HPDE6-E6E7 (cell line): ENCODE results near the gene EFCAB11.

ENCODE experiments used
- DNase-seq: peaks from one replicate; pipeline ENCODE4 v3.0.0; 2011; ENCODE audit warnings: missing footprints; ENCODE audit errors: extremely low spot score

The EFCAB11 gene

DNA sequence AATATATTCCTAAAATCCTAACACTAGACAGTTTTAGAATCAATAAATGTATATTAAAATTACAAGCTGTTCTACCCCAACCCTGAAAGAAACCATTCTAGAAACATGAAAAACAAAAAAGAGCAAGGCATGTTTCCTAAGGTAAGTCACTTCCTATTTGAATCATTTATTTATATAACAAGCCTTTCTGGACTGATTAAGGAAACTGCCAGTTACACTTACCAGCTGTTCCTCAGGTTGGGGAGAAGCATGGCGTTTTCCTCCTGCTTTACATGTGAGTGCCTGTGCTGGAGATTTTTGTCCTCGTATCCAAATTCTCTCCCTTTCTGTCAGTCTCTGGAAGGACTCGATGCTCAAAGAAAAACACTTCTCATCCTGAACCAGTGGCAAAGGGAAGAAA, 183.3 kb downstream of the EFCAB11 start:
- DNase-seq: no peak

DNA sequence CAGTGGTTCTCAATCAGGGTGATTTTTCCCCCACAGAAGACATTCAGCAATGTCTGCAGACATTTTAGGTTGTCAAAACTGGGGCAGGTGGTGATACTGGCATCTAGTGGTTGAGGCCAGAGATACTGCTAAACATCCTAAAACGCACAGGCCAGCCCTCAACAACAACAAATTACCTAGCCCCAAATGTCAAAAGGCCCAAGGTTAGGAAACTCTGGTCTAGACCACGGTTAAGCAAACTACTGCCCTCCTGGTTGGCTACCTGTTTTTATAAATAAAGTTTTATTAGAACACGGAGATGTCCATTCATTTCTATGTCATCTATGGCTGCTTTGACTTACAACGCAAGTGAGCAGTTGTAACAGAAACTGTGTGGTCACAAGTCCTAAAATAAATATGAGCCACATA, 186.7 kb downstream of the EFCAB11 start:
- DNase-seq: no peak

DNA sequence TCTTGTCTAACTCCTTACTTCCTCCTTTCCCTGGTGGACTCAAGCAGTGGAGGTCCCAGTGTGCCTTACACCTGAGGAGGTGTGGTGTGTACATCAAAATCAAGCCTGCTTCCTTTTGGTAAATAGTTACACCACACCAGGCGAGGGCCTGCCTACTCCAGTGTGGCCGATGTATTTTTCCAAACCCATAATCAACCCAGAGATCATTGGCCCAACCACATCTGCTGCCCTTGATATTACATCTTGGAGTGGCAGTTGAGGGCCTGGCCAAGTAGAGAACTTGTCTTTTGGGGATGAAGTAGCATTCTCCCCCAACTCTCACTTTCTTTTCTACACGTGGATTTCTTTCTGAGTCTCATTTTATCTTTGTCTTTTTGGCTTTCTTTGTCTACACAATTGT, 187.4 kb downstream of the EFCAB11 start:
- DNase-seq: no peak

DNA sequence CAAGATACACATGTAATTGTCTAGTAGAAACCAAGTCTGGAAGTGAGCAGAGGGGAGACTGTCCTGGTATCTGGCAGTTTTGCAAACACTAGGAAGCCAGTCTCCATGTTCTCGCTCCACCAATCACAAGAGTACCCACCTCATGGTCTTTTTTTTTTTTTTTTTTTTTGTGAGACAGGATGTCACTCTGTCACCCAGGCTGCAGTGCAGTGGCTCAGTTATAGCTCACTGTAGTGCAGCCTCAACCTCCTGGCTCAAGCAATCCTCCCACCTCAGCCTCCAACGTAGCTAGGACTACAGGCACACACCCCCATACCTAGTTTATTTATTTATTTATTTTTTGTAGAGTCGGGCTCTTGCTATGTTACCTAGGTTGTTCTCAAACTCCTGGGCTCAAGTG, 189.2 kb downstream of the EFCAB11 start:
- DNase-seq: no peak

DNA sequence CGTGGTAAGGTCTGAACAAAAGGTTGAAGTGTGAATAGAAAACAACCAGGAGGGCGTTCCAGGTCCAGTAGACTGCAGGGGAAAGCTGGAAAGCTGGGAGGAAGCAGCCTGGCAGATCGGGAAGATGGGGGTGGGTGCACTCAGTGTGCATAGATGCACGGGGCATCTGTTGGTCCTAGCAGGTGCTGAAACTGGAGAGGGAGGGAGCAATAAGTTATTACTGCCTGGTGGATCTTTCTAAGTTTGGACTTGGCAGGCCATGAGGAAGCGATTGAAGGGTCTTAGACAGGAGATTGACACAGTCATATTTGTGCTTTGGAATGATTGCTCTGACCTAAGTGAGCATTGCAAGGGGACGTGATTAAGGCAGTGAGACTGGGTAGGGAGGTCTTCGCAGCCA, 194.4 kb downstream of the EFCAB11 start:
- DNase-seq: no peak

DNA sequence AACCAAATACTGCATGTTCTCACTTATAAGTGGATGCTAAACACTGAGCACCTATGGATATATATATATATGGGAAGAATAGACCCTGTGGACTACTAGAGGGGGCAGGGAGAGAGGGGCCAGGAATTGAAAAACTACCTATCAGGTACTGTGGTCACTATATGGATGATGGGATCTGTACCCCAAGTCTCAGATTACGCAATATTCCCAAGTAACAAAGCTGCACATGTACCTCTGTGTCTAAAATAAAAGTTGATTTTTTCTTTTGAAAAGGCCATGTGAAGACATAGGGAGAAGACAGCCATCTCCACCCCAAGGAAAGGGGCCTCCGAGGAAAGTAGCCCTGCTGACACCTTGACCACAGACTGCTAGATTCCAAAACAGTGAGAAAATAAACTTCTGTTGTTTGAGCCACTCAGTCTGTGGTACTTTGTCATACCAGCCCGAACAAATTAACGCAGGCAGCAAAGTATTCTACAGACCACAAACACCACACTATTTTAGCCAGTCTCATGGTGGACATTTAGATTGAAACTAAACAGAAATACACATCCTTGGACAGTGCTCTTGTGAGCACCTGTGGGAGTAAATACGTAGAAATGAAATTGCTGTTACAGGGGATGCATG, 197.1 kb downstream of the EFCAB11 start:
- no peak for DNase-seq

DNA sequence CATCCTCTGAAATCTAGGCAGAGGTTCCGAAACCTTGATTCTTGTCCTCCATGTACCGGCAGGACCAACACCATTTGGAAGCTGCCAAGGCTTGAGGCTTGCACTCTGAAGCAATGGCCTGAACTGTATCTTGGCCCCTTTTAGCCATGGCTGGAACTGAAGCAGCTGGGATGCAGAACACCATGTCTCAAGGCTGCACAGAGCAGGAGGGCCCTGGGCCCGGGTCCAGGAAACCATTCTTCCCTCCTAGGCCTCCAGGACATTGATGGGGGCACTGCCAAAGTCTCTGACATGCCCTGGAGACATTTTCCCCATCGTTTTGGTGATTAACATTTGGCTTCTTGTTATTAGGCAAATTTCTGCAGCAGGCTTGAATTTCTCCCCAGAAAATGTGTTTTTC, 198.7 kb downstream of the EFCAB11 start:
- DNase-seq: no peak

DNA sequence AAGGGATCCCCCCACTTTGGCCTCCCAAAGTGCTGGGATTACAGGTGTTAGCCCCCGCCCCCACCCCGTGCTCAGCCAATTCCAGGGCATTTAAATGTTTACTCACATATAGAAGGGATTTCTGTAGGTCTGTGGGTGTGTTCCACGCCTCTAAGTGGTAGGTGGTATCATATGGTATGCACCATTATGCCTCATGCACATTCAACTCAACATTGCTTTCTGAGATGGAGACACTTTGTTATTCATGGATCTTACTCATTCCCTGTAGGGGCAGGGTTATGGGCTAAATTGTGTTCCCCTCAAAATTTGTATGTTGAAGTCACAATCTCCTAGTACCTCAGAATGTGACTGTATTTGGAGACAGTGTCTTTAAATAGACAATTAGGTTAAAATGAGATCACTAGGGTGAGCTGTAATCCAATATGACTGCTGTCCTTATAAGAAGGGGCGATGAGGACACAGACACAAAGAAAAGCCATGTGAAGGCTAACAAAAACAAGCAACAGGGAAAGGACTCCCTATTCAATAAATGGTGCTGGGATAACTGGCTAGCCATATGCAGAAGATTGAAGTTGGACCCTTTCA, 200.6 kb downstream of the EFCAB11 start:
- no peak for DNase-seq

DNA sequence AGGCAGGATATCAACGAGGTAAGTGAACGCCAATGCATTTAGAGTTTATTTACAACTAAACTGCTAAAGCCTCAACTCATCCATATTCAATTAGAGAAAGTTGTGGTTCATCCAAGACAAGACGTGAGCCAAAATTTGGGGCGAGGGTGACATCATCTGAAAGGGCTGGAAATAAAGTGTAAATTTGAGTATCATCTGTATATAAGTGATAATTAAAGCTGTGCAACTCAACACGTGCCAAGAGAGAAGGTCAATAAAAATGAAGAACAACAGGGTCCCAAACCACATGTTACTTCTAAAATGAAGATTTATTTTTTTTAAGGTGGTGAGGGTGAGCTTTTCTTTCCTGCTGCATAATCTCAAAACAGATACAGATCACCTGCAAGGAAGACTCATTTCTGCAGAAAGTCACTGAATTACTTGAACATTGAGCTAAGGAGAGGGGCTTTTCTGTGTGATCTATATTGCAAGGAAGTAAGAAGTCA, 203.6 kb downstream of the EFCAB11 start:
- no peak for DNase-seq

DNA sequence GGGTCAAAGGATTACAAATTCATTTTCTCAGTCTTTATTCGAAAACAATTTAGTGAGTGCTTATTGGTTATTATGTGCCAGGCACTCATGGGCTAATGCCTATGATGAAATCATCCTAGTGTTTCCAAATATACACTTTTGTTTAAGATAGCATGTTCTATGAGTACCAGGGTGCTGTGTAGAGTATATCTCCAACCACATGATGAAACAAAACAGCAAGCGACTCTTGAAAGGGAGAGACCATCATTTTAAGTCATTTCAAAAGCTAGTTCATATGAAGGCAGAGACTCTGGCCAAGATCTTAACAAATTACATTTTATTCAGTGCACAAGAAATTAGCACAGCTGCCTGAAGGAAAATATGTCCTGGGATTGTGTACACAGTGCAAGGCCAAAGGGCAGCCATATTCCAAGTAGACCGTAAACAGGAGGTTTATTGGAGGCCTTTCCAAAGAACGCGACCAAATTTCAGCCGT, 204.2 kb downstream of the EFCAB11 start:
- no peak for DNase-seq

DNA sequence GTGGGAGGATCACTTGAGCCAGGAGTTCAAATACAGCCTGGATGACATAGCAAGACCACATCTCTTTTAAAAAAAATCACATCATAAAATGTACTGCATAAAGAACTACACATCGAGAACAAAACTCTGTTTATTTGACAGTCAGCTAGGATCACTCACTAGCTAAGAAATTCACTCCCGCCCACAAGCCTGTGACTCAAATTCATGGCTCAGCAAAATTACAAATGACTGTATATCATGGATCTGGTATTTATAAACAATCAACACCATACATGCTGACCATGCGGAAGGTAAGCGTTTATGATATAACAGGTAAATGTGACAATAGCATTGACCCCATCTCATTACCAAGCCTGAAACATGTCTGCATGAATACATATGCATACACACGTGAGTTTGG, 206.5 kb downstream of the EFCAB11 start:
- DNase-seq: no peak

DNA sequence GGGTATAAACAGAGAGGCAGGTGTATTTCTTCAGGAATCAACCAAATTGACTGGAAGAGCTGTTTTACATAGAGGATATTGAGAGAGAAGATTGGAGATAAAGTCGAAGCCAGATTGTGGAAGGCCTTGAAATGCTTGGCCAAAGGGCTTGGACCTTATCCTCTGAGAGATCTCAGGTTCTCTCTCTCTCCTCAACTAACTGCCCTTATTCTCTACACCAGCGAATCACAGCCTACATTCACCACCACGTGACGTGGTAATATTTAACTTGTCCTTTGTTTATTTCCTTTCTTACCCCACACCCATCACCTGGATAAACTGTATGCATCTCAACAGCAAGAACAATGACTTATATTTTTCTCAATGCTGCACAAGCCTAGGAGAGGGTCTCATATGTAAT, 207.4 kb downstream of the EFCAB11 start:
- no peak for DNase-seq

DNA sequence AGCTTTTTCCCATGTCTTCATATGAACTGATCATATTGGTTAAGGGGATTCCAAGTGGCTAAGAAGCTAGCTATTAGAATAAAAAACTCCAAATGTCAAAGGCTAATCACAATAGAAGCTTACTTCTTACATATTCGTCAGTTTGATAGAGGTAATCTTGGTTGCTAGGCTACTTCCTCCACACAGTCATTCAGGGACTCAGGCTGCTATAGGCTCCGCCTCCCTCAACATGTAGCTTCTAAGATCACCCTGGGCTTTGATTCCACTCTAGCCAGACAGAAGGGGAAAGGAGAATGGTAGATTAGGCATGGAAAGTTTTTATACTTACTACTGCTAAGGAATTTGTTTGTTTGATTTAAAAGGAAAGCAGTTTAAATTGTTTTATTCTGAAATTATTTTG, 207.9 kb downstream of the EFCAB11 start:
- no peak for DNase-seq

DNA sequence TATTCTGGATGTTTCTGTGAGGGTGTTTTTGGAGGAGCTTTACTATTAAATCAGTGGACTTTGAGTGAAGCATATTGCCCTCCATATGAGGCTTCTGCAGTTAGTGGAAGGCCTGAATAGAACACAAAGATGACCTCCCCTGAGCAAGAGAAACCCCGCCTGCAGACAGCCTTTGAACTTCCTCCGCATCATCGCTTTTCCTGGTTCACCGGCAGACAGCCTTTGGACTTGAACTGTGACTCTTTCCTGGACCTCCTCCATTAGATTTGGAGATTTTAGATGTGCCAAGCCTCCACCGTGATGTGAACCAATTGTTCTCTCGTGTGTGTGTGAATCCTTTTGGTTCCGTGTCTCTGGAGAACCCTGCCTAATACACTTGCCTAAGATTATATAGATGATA, 208.4 kb downstream of the EFCAB11 start:
- no peak for DNase-seq
